ENCODE measurements around the gene PRR11.
"Not testable (repeated sequence)": the region's sequence is repeated elsewhere in the genome, so short reads cannot be mapped to it uniquely, and the experiment has no call there.

The PRR11 gene

GRCh38 chr17:59178266-59178985 is 22.9 kb downstream of the PRR11 start:
- no peak for TF ChIP-seq CTCF (IDR thresholded peaks at IDR 0.05; ENCODE audit: low read depth, low read length, missing control alignments)
- no peak for DNase-seq (ENCODE audit: low read depth)
- in situ Hi-C loops (cut with HindIII; ENCODE audit: low sequenced_read_pairs) = no loop called here
- no peak overlapping the region for H3K4me3 ChIP-seq (ENCODE audit: low read depth, low read length)

GRCh38 chr17:59179601-59180000 is 24.1 kb downstream of the PRR11 start:
- DNase-seq (ENCODE audit: low read depth); in situ Hi-C loops (cut with HindIII; ENCODE audit: low sequenced_read_pairs); H3K4me3 ChIP-seq (ENCODE audit: low read depth, low read length): not testable (repeated sequence)

- DNase-seq (ENCODE audit: low read depth) = no peak
- no peak for TF ChIP-seq CTCF (IDR thresholded peaks at IDR 0.05; ENCODE audit: low read depth, low read length, missing control alignments)
- H3K4me3 ChIP-seq (ENCODE audit: low read depth, low read length) = no peak overlapping the region
- in situ Hi-C loops (cut with HindIII; ENCODE audit: low sequenced_read_pairs) = no loop called here
These were observed 25.1 kb downstream of the PRR11 start for GRCh38 chr17:59180626-59181025.

- H3K4me3 ChIP-seq (ENCODE audit: low read depth, low read length) = no peak overlapping the region
- DNase-seq (ENCODE audit: low read depth) = no peak
- no peak for TF ChIP-seq CTCF (IDR thresholded peaks at IDR 0.05; ENCODE audit: low read depth, low read length, missing control alignments)
- in situ Hi-C loops (cut with HindIII; ENCODE audit: low sequenced_read_pairs) = no loop called here
These were observed 25.9 kb downstream of the PRR11 start for GRCh38 chr17:59181481-59181880.

GRCh38 chr17:59185997-59186396 is 30.5 kb downstream of the PRR11 start:
- no peak overlapping the region for H3K4me3 ChIP-seq (ENCODE audit: low read depth, low read length)
- no peak for TF ChIP-seq CTCF (IDR thresholded peaks at IDR 0.05; ENCODE audit: low read depth, low read length, missing control alignments)
- no peak for DNase-seq (ENCODE audit: low read depth)
- in situ Hi-C loops (cut with HindIII; ENCODE audit: low sequenced_read_pairs) = no loop called here

- no peak for DNase-seq (ENCODE audit: low read depth)
- in situ Hi-C loops (cut with HindIII; ENCODE audit: low sequenced_read_pairs) = no loop called here
- no peak for TF ChIP-seq CTCF (IDR thresholded peaks at IDR 0.05; ENCODE audit: low read depth, low read length, missing control alignments)
- no peak overlapping the region for H3K4me3 ChIP-seq (ENCODE audit: low read depth, low read length)
These were observed 31.3 kb downstream of the PRR11 start for GRCh38 chr17:59186850-59187249.

GRCh38 chr17:59190806-59191205 is 35.3 kb downstream of the PRR11 start:
- no peak for TF ChIP-seq CTCF (IDR thresholded peaks at IDR 0.05; ENCODE audit: low read depth, low read length, missing control alignments)
- in situ Hi-C loops (cut with HindIII; ENCODE audit: low sequenced_read_pairs) = no loop called here
- no peak overlapping the region for H3K4me3 ChIP-seq (ENCODE audit: low read depth, low read length)
- DNase-seq (ENCODE audit: low read depth) = no peak

Measured in astrocyte of the cerebellum (primary cell).